K562 (cell line): Measurements from ENCODE around the gene GADD45GIP1. TPM values are rescaled to one million over a fixed set of nuclear protein-coding genes. Genes with fewer than 3 reads are reported as not detected.

ENCODE experiments used
- BCL6 ChIP-seq: fragments of 250-450 bp; sonication (Bioruptor Pico); IDR thresholded peaks from 2 replicates; pipeline ENCODE4 v1.4.0; 2020
- DACH1 ChIP-seq: fragments of 450-650 bp; IDR thresholded peaks from 2 replicates; pipeline ENCODE4 v1.6.1; 2018; ENCODE audit not compliant: partially characterized antibody
- ESRRB ChIP-seq: fragments of 250-450 bp; sonication (Bioruptor Pico); IDR thresholded peaks from 2 replicates; pipeline ENCODE4 v1.5.0; 2020; ENCODE audit warnings: mild to moderate bottlenecking, moderate library complexity, borderline replicate concordance
- ETV1 ChIP-seq: fragments of 450-650 bp; conservative IDR thresholded peaks from 2 replicates; pipeline ENCODE4 v1.6.1; 2016; ENCODE audit warnings: missing genetic modification characterization, control low read depth, low read depth, missing compliant biosample characterization
- FOSL1 ChIP-seq: fragments of 200-800 bp; sonication (Bioruptor generic); conservative IDR thresholded peaks from 2 replicates; pipeline ENCODE4 v1.6.1; 2016; ENCODE audit warnings: missing genetic modification characterization, missing compliant biosample characterization
- MEF2A ChIP-seq: IDR thresholded peaks from 2 replicates; pipeline ENCODE4 v1.6.1; 2011; ENCODE audit warnings: low read depth, mild to moderate bottlenecking, low read length, moderate library complexity; ENCODE audit not compliant: control insufficient read depth
- NCOA2 ChIP-seq, 2 experiments: fragments of 450-650 bp; IDR thresholded peaks; 2 replicates each; pipeline ENCODE4 v1.6.1; 2018; ENCODE audit warnings: mild to moderate bottlenecking in 2 of 2, moderate library complexity in 1 of 2; ENCODE audit not compliant: partially characterized antibody in 2 of 2
- PCBP1 ChIP-seq: fragments of 200-400 bp; formaldehyde crosslinking; IDR thresholded peaks from 2 replicates; pipeline ENCODE4 v1.6.1; 2018; ENCODE audit warnings: mild to moderate bottlenecking, low read depth, low read length; ENCODE audit not compliant: poor library complexity, severe bottlenecking
- STAT5A ChIP-seq: IDR thresholded peaks from 2 replicates; pipeline ENCODE4 v1.6.1; 2012; ENCODE audit warnings: low read length, inconsistent platforms, borderline replicate concordance
- ZFP30 ChIP-seq: fragments of 250-450 bp; sonication (Bioruptor Pico); IDR thresholded peaks from 2 replicates; pipeline ENCODE4 v1.8.0; 2022; ENCODE audit warnings: moderate library complexity, mild to moderate bottlenecking, inconsistent platforms, borderline replicate concordance
- polyA plus RNA-seq, 8 experiments: library from polyadenylated mRNA; depleted of rRNA in 4 of 8; stranded (reverse) in 5 of 8; unstranded in 3 of 8; fragments of >200 nt; fragmentation: Nextera tagmentation in 2 of 8; fragmentation: Illumina TruSeq in 1 of 8; extraction: Ambion mirVana in 2 of 8; extraction: Trizol in 1 of 8; gene quantifications; 2 replicates each; pipeline versions ENCODE4 v1.2.1 to v1.2.3, GENCODE V29; 2011 to 2014; ENCODE audit warnings: inconsistent platforms in 1 of 8, missing spikeins in 1 of 8
- total RNA-seq, 7 experiments: library from RNA; depleted of rRNA in 6 of 7; stranded (reverse); fragments of >200 nt in 6 of 7; fragmentation: Illumina TruSeq in 2 of 7; extraction: Trizol in 2 of 7; gene quantifications; 2 replicates each; pipeline versions ENCODE4 v1.2.1 to v1.2.3, GENCODE V29; 2011 to 2021; ENCODE audit warnings: low replicate concordance in 1 of 7
- TF ChIP-seq, protein P1 (sequence below): fragments of 250-450 bp; sonication (Bioruptor Pico); IDR thresholded peaks from 2 replicates; pipeline ENCODE4 v1.5.1; 2021; ENCODE audit warnings: mild to moderate bottlenecking
- TF ChIP-seq, protein P2 (sequence below): conservative IDR thresholded peaks from 2 replicates; pipeline ENCODE4 v1.6.1; 2011; ENCODE audit warnings: low read depth, mild to moderate bottlenecking, low read length; ENCODE audit not compliant: control insufficient read depth
- TF ChIP-seq, protein P3 (sequence below): fragments of 200-800 bp; sonication (Bioruptor generic); IDR thresholded peaks from 2 replicates; pipeline ENCODE4 v1.6.1; 2017; ENCODE audit warnings: missing genetic modification characterization, missing compliant biosample characterization
- TF ChIP-seq, protein P4 (sequence below): fragments of 250-450 bp; sonication (Bioruptor Pico); IDR thresholded peaks from 2 replicates; pipeline ENCODE4 v1.8.0; 2021; ENCODE audit warnings: moderate library complexity, mild to moderate bottlenecking, inconsistent platforms
- TF ChIP-seq, protein P5 (sequence below): sonication (generic); formaldehyde crosslinking; IDR thresholded peaks from 2 replicates; pipeline ENCODE4 v1.8.1; 2023; ENCODE audit warnings: mild to moderate bottlenecking, missing genetic modification reagents
- TF ChIP-seq, protein P6 (sequence below): sonication (generic); formaldehyde crosslinking; IDR thresholded peaks from 2 replicates; pipeline ENCODE4 v1.8.0; 2022; ENCODE audit warnings: mild to moderate bottlenecking, low read depth, missing genetic modification reagents

The GADD45GIP1 gene
- total and polyA plus RNA-seq, 9 of the 15 experiments (the other 6 are each of a cell fraction or from before 2014, with no cell fraction given): 5.1 to 161 (median 29.2) TPM

DNA sequence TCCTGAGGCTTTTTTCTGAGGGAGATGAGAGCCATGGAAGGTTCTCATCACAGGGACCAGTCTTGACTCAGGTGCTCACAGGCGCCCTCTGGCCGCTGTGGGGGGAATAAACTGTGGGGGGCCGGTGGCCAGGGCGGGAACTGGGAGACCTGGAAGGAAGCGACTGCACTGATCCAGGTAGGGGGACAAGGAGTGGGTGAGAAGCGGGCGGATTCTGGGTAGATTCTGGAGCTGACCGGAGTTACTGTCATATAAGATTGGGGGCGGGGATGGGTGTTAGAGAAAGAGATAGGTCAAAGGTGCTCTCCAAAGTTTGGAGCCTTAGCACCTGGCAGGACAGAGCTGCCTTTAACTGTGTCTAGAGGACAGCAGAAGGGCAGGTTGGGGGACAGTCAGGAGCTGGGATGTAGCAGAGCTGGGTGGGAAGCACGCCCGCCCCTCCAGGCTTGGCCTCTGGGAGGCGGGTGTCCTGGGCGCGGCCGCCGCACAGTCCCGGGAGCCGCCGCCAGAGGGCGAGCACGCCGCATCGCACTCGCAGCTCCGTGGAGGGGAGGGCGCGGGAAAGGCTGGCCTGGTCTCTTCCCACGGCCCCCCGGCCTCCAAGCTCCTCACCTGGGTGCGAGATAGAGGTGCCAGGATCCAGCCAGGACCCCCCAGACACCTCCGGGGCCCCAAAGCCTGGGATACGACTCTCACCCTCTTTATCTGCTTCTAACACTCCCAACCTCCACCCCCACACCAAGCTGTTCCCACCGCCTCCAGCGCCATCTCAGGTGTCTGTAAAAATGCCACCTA lies 8.2 kb upstream of the GADD45GIP1 start (continued):
- TF ChIP-seq, protein P1, sequence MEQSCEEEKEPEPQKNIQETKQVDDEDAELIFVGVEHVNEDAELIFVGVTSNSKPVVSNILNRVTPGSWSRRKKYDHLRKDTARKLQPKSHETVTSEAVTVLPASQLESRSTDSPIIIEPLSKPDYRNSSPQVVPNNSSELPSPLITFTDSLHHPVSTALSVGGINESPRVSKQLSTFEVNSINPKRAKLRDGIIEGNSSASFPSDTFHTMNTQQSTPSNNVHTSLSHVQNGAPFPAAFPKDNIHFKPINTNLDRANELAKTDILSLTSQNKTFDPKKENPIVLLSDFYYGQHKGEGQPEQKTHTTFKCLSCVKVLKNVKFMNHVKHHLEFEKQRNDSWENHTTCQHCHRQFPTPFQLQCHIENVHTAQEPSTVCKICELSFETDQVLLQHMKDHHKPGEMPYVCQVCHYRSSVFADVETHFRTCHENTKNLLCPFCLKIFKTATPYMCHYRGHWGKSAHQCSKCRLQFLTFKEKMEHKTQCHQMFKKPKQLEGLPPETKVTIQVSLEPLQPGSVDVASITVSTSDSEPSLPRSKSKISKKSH (CRISPR knock-in tag): no peak
- no peak for TF ChIP-seq NCOA2 (IDR thresholded peaks at IDR 0.05; ENCODE audit: partially characterized antibody in 2 of 2)
- TF ChIP-seq, protein P2, sequence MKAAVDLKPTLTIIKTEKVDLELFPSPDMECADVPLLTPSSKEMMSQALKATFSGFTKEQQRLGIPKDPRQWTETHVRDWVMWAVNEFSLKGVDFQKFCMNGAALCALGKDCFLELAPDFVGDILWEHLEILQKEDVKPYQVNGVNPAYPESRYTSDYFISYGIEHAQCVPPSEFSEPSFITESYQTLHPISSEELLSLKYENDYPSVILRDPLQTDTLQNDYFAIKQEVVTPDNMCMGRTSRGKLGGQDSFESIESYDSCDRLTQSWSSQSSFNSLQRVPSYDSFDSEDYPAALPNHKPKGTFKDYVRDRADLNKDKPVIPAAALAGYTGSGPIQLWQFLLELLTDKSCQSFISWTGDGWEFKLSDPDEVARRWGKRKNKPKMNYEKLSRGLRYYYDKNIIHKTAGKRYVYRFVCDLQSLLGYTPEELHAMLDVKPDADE: peak; percentile 81; the same call in 1 of the 2 replicates
- TF ChIP-seq, protein P3, sequence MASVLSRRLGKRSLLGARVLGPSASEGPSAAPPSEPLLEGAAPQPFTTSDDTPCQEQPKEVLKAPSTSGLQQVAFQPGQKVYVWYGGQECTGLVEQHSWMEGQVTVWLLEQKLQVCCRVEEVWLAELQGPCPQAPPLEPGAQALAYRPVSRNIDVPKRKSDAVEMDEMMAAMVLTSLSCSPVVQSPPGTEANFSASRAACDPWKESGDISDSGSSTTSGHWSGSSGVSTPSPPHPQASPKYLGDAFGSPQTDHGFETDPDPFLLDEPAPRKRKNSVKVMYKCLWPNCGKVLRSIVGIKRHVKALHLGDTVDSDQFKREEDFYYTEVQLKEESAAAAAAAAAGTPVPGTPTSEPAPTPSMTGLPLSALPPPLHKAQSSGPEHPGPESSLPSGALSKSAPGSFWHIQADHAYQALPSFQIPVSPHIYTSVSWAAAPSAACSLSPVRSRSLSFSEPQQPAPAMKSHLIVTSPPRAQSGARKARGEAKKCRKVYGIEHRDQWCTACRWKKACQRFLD (CRISPR knock-in tag): no peak; the same call in 1 of the 2 replicates
- no peak for TF ChIP-seq ESRRB
- TF ChIP-seq DACH1: peak; percentile 57
- no peak for TF ChIP-seq ETV1 (tag)
- TF ChIP-seq FOSL1: no peak
- no peak for TF ChIP-seq MEF2A
- TF ChIP-seq ZFP30: no peak
- TF ChIP-seq, protein P4, sequence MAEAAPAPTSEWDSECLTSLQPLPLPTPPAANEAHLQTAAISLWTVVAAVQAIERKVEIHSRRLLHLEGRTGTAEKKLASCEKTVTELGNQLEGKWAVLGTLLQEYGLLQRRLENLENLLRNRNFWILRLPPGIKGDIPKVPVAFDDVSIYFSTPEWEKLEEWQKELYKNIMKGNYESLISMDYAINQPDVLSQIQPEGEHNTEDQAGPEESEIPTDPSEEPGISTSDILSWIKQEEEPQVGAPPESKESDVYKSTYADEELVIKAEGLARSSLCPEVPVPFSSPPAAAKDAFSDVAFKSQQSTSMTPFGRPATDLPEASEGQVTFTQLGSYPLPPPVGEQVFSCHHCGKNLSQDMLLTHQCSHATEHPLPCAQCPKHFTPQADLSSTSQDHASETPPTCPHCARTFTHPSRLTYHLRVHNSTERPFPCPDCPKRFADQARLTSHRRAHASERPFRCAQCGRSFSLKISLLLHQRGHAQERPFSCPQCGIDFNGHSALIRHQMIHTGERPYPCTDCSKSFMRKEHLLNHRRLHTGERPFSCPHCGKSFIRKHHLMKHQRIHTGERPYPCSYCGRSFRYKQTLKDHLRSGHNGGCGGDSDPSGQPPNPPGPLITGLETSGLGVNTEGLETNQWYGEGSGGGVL (CRISPR knock-in tag): no peak
- TF ChIP-seq, protein P5, sequence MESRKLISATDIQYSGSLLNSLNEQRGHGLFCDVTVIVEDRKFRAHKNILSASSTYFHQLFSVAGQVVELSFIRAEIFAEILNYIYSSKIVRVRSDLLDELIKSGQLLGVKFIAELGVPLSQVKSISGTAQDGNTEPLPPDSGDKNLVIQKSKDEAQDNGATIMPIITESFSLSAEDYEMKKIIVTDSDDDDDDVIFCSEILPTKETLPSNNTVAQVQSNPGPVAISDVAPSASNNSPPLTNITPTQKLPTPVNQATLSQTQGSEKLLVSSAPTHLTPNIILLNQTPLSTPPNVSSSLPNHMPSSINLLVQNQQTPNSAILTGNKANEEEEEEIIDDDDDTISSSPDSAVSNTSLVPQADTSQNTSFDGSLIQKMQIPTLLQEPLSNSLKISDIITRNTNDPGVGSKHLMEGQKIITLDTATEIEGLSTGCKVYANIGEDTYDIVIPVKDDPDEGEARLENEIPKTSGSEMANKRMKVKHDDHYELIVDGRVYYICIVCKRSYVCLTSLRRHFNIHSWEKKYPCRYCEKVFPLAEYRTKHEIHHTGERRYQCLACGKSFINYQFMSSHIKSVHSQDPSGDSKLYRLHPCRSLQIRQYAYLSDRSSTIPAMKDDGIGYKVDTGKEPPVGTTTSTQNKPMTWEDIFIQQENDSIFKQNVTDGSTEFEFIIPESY (CRISPR knock-in tag): peak; percentile 77; the same call in 1 of the 2 replicates
- TF ChIP-seq, protein P6, sequence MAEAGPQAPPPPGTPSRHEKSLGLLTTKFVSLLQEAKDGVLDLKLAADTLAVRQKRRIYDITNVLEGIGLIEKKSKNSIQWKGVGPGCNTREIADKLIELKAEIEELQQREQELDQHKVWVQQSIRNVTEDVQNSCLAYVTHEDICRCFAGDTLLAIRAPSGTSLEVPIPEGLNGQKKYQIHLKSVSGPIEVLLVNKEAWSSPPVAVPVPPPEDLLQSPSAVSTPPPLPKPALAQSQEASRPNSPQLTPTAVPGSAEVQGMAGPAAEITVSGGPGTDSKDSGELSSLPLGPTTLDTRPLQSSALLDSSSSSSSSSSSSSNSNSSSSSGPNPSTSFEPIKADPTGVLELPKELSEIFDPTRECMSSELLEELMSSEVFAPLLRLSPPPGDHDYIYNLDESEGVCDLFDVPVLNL (CRISPR knock-in tag): peak; percentile 50; the same call in 1 of the 2 replicates
- TF ChIP-seq BCL6: no peak
- peak; percentile 16; the same call in 1 of the 2 replicates for TF ChIP-seq STAT5A
- TF ChIP-seq PCBP1: peak; percentile 74
